WTC11 (cell line): ENCODE results near the gene ITPKB. TPM values are rescaled to one million over a fixed set of nuclear protein-coding genes. Genes with fewer than 3 reads are reported as not detected.

ENCODE experiments used
- ATAC-seq: fragments of 200-7000 bp; cut with Tn5 transposase; 2 replicates; pipeline ENCODE4 v1.10.0; 2021; ENCODE audit warnings: mild to moderate bottlenecking, moderate library complexity
- CTCF ChIA-PET: fragments of 300-600 bp; sonication (Branson Sonifier 250); formaldehyde crosslinking; loops from one replicate; lab custom pipeline; 2021; ENCODE audit warnings: antibody characterized with exemption; lab: Charles Lee
- POLR2A ChIA-PET: fragments of 350-600 bp; sonication (Branson Sonifier 250); formaldehyde crosslinking; loops from one replicate; lab custom pipeline; 2021; ENCODE audit warnings: antibody characterized with exemption; lab: Charles Lee
- DNase-seq: peaks from one replicate; pipeline ENCODE4 v3.0.0; 2021; ENCODE audit warnings: low spot score
- H3K27ac Mint-ChIP-seq: 2 replicates; pipeline ENCODE4 v1.8.0; 2021; ENCODE audit warnings: mixed read lengths
- H3K27me3 Mint-ChIP-seq: 2 replicates; pipeline ENCODE4 v1.8.0; 2021; ENCODE audit warnings: low read depth, mild to moderate bottlenecking, moderate library complexity, mixed read lengths
- H3K36me3 Mint-ChIP-seq: 2 replicates; pipeline ENCODE4 v1.8.0; 2021; ENCODE audit warnings: mixed read lengths
- H3K4me1 Mint-ChIP-seq: 2 replicates; pipeline ENCODE4 v1.8.0; 2022; ENCODE audit warnings: mixed read lengths
- H3K4me3 Mint-ChIP-seq: 2 replicates; pipeline ENCODE4 v1.8.0; 2021; ENCODE audit warnings: mild to moderate bottlenecking, moderate library complexity, mixed read lengths
- H3K9me3 Mint-ChIP-seq: 2 replicates; pipeline ENCODE4 v1.8.0; 2021; ENCODE audit warnings: mixed read lengths
- ARID4B ChIP-seq: sonication (generic); formaldehyde crosslinking; IDR thresholded peaks from 2 replicates; pipeline ENCODE4 v1.8.0; 2023; ENCODE audit warnings: missing genetic modification reagents, mild to moderate bottlenecking, borderline replicate concordance
- ATF3 ChIP-seq: sonication (generic); formaldehyde crosslinking; conservative IDR thresholded peaks from 2 replicates; pipeline ENCODE4 v1.8.1; 2022; ENCODE audit warnings: mild to moderate bottlenecking, missing genetic modification reagents
- CDX4 ChIP-seq: fragments of 250-450 bp; sonication (Bioruptor Pico); IDR thresholded peaks from 2 replicates; pipeline ENCODE4 v1.9.0; 2021; ENCODE audit warnings: moderate library complexity, mild to moderate bottlenecking, inconsistent platforms, borderline replicate concordance
- FOXK1 ChIP-seq: sonication (generic); formaldehyde crosslinking; IDR thresholded peaks from 2 replicates; pipeline ENCODE4 v1.8.0; 2022; ENCODE audit warnings: mild to moderate bottlenecking, moderate library complexity, missing genetic modification reagents
- HMGXB4 ChIP-seq: sonication (generic); formaldehyde crosslinking; IDR thresholded peaks from 2 replicates; pipeline ENCODE4 v1.8.1; 2023; ENCODE audit warnings: mild to moderate bottlenecking, moderate library complexity, missing genetic modification reagents
- JUN ChIP-seq: sonication (generic); formaldehyde crosslinking; IDR thresholded peaks from 2 replicates; pipeline ENCODE4 v1.8.0; 2023; ENCODE audit warnings: mild to moderate bottlenecking, missing genetic modification reagents
- PREB ChIP-seq: sonication (generic); formaldehyde crosslinking; IDR thresholded peaks from 2 replicates; pipeline ENCODE4 v1.8.1; 2022; ENCODE audit warnings: mild to moderate bottlenecking, missing genetic modification reagents, moderate library complexity, borderline replicate concordance
- RORB ChIP-seq: fragments of 250-450 bp; sonication (Bioruptor Pico); IDR thresholded peaks from 2 replicates; pipeline ENCODE4 v1.9.0; 2021; ENCODE audit warnings: mild to moderate bottlenecking
- ZNF281 ChIP-seq: sonication (generic); formaldehyde crosslinking; IDR thresholded peaks from 2 replicates; pipeline ENCODE4 v1.8.0; 2023; ENCODE audit warnings: mild to moderate bottlenecking, missing genetic modification reagents
- ZNF532 ChIP-seq: fragments of 250-450 bp; sonication (Bioruptor Pico); IDR thresholded peaks from 2 replicates; pipeline ENCODE4 v1.9.0; 2021; ENCODE audit warnings: mild to moderate bottlenecking, borderline replicate concordance
- total RNA-seq: library from RNA; stranded (reverse); gene quantifications from 3 replicates; pipeline ENCODE4 v1.2.3, GENCODE V29; 2021

The ITPKB gene
- total RNA-seq, 1 experiment from 2014 or later, result 15.6 TPM

- no peak overlapping the region for H3K27ac Mint-ChIP-seq
- CTCF ChIA-PET, result interaction anchor here (2.0 kb wide), 1 partner anchor 36 kb away, joined by 6 read pairs; no protein-coding TSS in a partner anchor
Observed at GRCh38 chr1:226644541-226645176, 94.4 kb downstream of the ITPKB start.

More at GRCh38 chr1:226644541-226645176, 94.4 kb downstream of the ITPKB start:
- Mint-ChIP-seq H3K36me3 (peaks cover 2% of the 10 kb centered on the region), H3K4me1 (peaks cover 19% of the 10 kb centered on the region), H3K9me3 (no peaks in the 10 kb centered on the region), H3K4me3 (no peak overlapping the region), H3K27me3 (no peaks in the 10 kb centered on the region)
- ATAC-seq, result no peak
- POLR2A ChIA-PET, result no interaction called here
- DNase-seq, result no peak
- no peak for TF ChIP-seq ATF3
- no peak for TF ChIP-seq RORB (CRISPR knock-in tag)
- no peak for TF ChIP-seq FOXK1 (CRISPR knock-in tag)
- no peak for TF ChIP-seq CDX4 (CRISPR knock-in tag)
- no peak for TF ChIP-seq PREB
- TF ChIP-seq ZNF532 (CRISPR knock-in tag), result no peak
- TF ChIP-seq HMGXB4 (CRISPR knock-in tag), result no peak
- no peak for TF ChIP-seq JUN (CRISPR knock-in tag)
- no peak for TF ChIP-seq ARID4B (CRISPR knock-in tag)
- no peak for TF ChIP-seq ZNF281
